ENCODE data around the gene TEKT3. TPM values are rescaled to one million over a fixed set of nuclear protein-coding genes. Genes with fewer than 3 reads are reported as not detected.

TEKT3 gene
- 0.16 TPM in 1 of 2 replicates, not detected in the other for total RNA-seq

- intact Hi-C loops (cut with micrococcal nuclease), result no loop called here
These were observed at the start of gene TEKT3 for GRCh38 chr17:15341385-15341849. Gene TEKT3, minus strand, starts transcription at chr17:15341597. Its CDS starts 10,012 bp downstream, at chr17:15331585.

GRCh38 chr17:15388356-15389041 is 47.1 kb upstream of the TEKT3 start:
- intact Hi-C loops (cut with micrococcal nuclease), result no loop called here

GRCh38 chr17:15386083-15386482 is 44.7 kb upstream of the TEKT3 start:
- intact Hi-C loops (cut with micrococcal nuclease), result no loop called here

- intact Hi-C loops (cut with micrococcal nuclease), result no loop called here
These were observed 43.9 kb upstream of the TEKT3 start for GRCh38 chr17:15385305-15385704.

GRCh38 chr17:15384142-15384787 is 42.9 kb upstream of the TEKT3 start:
- intact Hi-C loops (cut with micrococcal nuclease), result no loop called here

GRCh38 chr17:15382914-15383313 is 41.5 kb upstream of the TEKT3 start:
- intact Hi-C loops (cut with micrococcal nuclease), result no loop called here

- intact Hi-C loops (cut with micrococcal nuclease), result no loop called here
These were observed 40.3 kb upstream of the TEKT3 start for GRCh38 chr17:15381707-15382106.

- intact Hi-C loops (cut with micrococcal nuclease), result no loop called here
These were observed 39.0 kb upstream of the TEKT3 start for GRCh38 chr17:15380446-15380845.

- intact Hi-C loops (cut with micrococcal nuclease), result no loop called here
These were observed 38.3 kb upstream of the TEKT3 start for GRCh38 chr17:15379659-15380058.

- intact Hi-C loops (cut with micrococcal nuclease), result no loop called here
These were observed 36.8 kb upstream of the TEKT3 start for GRCh38 chr17:15378243-15378642.

- intact Hi-C loops (cut with micrococcal nuclease), result no loop called here
These were observed 36.2 kb upstream of the TEKT3 start for GRCh38 chr17:15377616-15378015.

GRCh38 chr17:15377200-15377599 is 35.8 kb upstream of the TEKT3 start:
- intact Hi-C loops (cut with micrococcal nuclease), result no loop called here

- intact Hi-C loops (cut with micrococcal nuclease), result no loop called here
These were observed 30.2 kb upstream of the TEKT3 start for GRCh38 chr17:15371376-15372130.

- intact Hi-C loops (cut with micrococcal nuclease), result no loop called here
These were observed 27.2 kb upstream of the TEKT3 start for GRCh38 chr17:15368600-15368999.

GRCh38 chr17:15366026-15366425 is 24.6 kb upstream of the TEKT3 start:
- intact Hi-C loops (cut with micrococcal nuclease), result no loop called here

- intact Hi-C loops (cut with micrococcal nuclease), result no loop called here
These were observed 23.2 kb upstream of the TEKT3 start for GRCh38 chr17:15364615-15365014.

GRCh38 chr17:15363702-15364101 is 22.3 kb upstream of the TEKT3 start:
- intact Hi-C loops (cut with micrococcal nuclease), result no loop called here

- intact Hi-C loops (cut with micrococcal nuclease), result no loop called here
These were observed 20.2 kb upstream of the TEKT3 start for GRCh38 chr17:15361592-15361991.

- intact Hi-C loops (cut with micrococcal nuclease), result no loop called here
These were observed 19.8 kb upstream of the TEKT3 start for GRCh38 chr17:15361151-15361550.

- intact Hi-C loops (cut with micrococcal nuclease), result no loop called here
These were observed 12.9 kb upstream of the TEKT3 start for GRCh38 chr17:15354256-15354655.

- intact Hi-C loops (cut with micrococcal nuclease), result no loop called here
These were observed 10.5 kb upstream of the TEKT3 start for GRCh38 chr17:15351925-15352324.

- intact Hi-C loops (cut with micrococcal nuclease), result no loop called here
These were observed 10.1 kb upstream of the TEKT3 start for GRCh38 chr17:15351478-15351840.
